ENCODE measurements around the gene TLE1. TPM values are rescaled to one million over a fixed set of nuclear protein-coding genes. Genes with fewer than 3 reads are reported as not detected.
A peak's percentile ranks its signal among the peaks of the same experiment; 100 is the strongest.

Gene TLE1
- total RNA-seq, 1 experiment from 2014 or later: 79.3 TPM

GRCh38 chr9:81557452-81558090, 131.8 kb downstream of the TLE1 start:
- Histone ChIP-seq H3T11ph (ENCODE audit: low read length) (no peak overlapping the region), H3K4me2 (ENCODE audit: insufficient read depth, insufficient read length, low read length) (no peak overlapping the region)
- no peaks in the 10 kb centered on the region for H3K36me3 Mint-ChIP-seq (ENCODE audit: insufficient read depth in 1 of 3, low read depth in 3 of 3)

More at GRCh38 chr9:81557452-81558090, 131.8 kb downstream of the TLE1 start:
- H3K23me2 ChIP-seq (ENCODE audit: insufficient read length, low read depth, low read length, poor library complexity, severe bottlenecking): no peaks in the 10 kb centered on the region
- no peaks in the 10 kb centered on the region for H3K79me1 ChIP-seq (ENCODE audit: insufficient read depth, low read depth, low read length, poor library complexity, severe bottlenecking)
- H4K20me1 ChIP-seq (ENCODE audit: control insufficient read depth, insufficient read depth, insufficient read length): no peaks in the 10 kb centered on the region
- H3K4ac ChIP-seq (ENCODE audit: low read depth, low read length): no peak overlapping the region
- no peak overlapping the region for H2BK15ac ChIP-seq (ENCODE audit: low read depth, low read length)
- no peak overlapping the region for H3K4me3 Mint-ChIP-seq
- peak overlapping the region in 2 of 3 experiments; percentile 28 to 37; a peak in 2 of 7 replicates for H3K27ac Mint-ChIP-seq
- H3K9me3 Mint-ChIP-seq: no peaks in the 10 kb centered on the region; a peak in 1 of 5 replicates
- no CpG with 5 or more reads among the region's 2 CpGs for WGBS (ENCODE audit: extremely low coverage, insufficient read length, low lambda C conversion rate)
- no peak overlapping the region for H2BK12ac ChIP-seq (ENCODE audit: insufficient read length, low read depth, low read length)
- no peak for DNase-seq
- no peak overlapping the region for H2AFZ ChIP-seq (ENCODE audit: low read length)
- H4K91ac ChIP-seq (ENCODE audit: insufficient read length, low read depth, low read length): no peak overlapping the region
- no peak overlapping the region for H3K14ac ChIP-seq (ENCODE audit: insufficient read depth, low read length)
- H2BK20ac ChIP-seq (ENCODE audit: low read depth, low read length, poor library complexity, severe bottlenecking): no peak overlapping the region
- TF ChIP-seq CTCF (conservative IDR thresholded peaks at IDR 0.05): no peak
- peaks cover 4% of the 10 kb centered on the region; the same call in 1 of the 2 replicates for H3K4me1 ChIP-seq (ENCODE audit: insufficient read depth, low read length)
- no peaks in the 10 kb centered on the region for H3K79me2 ChIP-seq (ENCODE audit: insufficient read depth, low read length)
- H3K9ac ChIP-seq (ENCODE audit: extremely low read depth, insufficient read length, low read length): no peak overlapping the region
- no peaks in the 10 kb centered on the region for H3K9me3 ChIP-seq (ENCODE audit: control insufficient read depth, low read depth, low read length)
- no peaks in the 10 kb centered on the region for H3K27me3 ChIP-seq (ENCODE audit: insufficient read depth, low read length)
- no peak overlapping the region for H2BK120ac ChIP-seq (ENCODE audit: low read depth, low read length, poor library complexity, severe bottlenecking)
- peaks cover 5% of the 10 kb centered on the region for H3K27me3 Mint-ChIP-seq (ENCODE audit: low read depth)
- no peak overlapping the region for H4K5ac ChIP-seq (ENCODE audit: insufficient read length, low read depth, low read length)
- peaks cover 31 to 42% of the 10 kb centered on the region in 2 experiments for H3K4me1 Mint-ChIP-seq
- no peak overlapping the region for H2BK5ac ChIP-seq (ENCODE audit: insufficient read length, low read length)
- no peak overlapping the region for H2AK5ac ChIP-seq (ENCODE audit: insufficient read length, low read length)
- no peak overlapping the region for H3K18ac ChIP-seq (ENCODE audit: insufficient read length, low read depth, low read length)
- H4K8ac ChIP-seq (replicated peaks; ENCODE audit: insufficient read length, low read depth, low read length): no peak overlapping the region
- no peak overlapping the region for H3K56ac ChIP-seq (ENCODE audit: insufficient read length, low read depth, low read length)
- no peak overlapping the region for H3K23ac ChIP-seq (ENCODE audit: insufficient read length, low read depth, low read length)
- no peak overlapping the region for H3K27ac ChIP-seq (ENCODE audit: insufficient read length, low read depth, low read length)
